ENCODE results near the gene PRSS22.
"Not testable (repeated sequence)": the region's sequence is repeated elsewhere in the genome, so short reads cannot be mapped to it uniquely, and the experiment has no call there.

Gene PRSS22

DNA sequence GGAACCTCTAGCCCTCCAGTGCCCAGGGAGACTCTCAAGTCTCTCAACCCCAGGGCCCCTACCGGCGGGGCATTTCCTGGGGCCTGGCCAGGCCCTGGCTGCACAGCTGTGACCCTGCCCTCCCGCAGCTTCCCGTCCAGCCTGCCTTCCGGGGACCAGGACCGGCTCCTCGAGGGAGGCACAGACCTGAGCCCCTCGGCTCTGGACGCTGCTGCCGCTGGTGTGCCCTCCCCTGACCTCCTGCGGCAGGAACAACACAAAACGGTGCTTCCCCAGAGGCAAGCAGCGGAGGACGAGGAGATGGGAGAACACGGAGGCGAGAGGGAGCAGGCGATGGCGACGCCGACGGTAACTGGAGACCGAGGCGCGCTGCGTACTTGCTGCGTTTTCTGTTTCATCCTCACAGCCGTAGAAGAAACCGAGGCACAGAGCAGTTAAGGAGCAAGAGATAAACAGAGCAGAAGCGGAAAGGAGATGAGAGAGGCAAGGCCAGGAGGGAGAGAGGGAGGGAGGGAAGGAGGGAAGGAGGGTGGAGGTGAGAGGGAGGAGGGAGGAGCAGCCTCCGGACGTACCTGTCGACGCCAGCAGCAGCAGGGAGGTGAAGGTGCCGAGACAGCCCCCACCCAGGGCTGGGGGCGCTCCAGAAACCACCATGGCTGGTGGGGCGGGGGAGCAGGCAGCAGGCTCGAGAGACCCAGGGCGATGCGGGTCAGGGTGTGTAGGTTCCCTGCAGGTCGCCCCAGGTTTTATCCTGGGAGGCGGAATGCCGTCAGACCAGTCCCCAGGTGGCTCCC, at the start of gene PRSS22:
Gene PRSS22 (minus strand): TSS at position 720 of the 794 bp plus-strand sequence. CDS start 66 bp downstream, at position 654.
- no peak for DNase-seq (ENCODE audit: low read depth)

DNA sequence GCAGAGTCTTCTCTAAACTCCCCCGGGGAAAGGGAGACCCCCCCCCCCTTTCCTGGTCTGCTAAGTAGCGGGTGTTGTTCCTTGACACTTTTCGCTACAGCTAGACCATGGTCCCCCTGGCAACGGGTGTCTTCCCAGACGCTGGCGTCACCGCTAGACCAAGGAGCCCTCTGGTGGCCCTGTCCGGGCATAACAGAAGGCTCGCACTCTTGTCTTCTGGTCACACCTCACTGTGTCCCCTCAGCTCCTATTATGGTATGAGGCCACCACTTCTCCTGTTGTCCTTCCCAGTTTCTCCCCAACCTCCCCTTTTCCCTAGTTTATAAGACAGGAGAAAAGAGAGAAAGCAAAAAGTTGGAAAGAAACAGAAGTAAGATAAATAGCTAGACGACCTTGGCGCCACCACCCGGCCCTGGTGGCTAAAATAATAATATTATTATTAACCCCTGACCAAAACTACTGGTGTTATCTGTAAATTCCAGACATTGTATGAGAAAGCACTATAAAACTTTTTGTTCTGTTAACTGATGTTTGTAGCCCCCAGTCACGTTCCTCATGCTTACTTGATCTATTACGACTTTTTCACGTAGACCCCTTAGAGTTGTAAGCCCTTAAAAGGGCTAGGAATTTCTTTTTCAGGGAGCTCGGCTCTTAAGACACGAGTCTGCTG, 49.2 kb upstream of the PRSS22 start:
- DNase-seq (ENCODE audit: low read depth) = not testable (repeated sequence)

DNA sequence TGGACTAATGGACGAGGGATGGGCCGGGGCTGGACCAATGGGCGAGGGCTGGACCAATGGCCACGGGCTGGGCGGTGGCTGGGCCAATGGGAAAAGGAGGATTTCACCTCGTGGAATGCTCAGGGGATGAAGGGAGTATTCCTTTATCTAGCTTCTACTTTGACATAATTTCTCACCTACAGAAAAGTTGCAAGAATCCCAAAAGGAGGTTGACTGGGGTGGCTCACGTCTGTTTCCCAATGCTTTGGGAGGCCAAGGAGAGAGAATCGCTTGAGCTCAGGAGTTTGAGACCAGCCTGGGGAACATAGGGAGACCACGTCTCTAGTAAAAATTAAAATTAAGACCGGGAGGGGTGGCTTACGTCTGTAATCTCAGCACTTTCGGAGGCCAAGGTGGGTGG, 48.0 kb upstream of the PRSS22 start:
- no peak for DNase-seq (ENCODE audit: low read depth)

DNA sequence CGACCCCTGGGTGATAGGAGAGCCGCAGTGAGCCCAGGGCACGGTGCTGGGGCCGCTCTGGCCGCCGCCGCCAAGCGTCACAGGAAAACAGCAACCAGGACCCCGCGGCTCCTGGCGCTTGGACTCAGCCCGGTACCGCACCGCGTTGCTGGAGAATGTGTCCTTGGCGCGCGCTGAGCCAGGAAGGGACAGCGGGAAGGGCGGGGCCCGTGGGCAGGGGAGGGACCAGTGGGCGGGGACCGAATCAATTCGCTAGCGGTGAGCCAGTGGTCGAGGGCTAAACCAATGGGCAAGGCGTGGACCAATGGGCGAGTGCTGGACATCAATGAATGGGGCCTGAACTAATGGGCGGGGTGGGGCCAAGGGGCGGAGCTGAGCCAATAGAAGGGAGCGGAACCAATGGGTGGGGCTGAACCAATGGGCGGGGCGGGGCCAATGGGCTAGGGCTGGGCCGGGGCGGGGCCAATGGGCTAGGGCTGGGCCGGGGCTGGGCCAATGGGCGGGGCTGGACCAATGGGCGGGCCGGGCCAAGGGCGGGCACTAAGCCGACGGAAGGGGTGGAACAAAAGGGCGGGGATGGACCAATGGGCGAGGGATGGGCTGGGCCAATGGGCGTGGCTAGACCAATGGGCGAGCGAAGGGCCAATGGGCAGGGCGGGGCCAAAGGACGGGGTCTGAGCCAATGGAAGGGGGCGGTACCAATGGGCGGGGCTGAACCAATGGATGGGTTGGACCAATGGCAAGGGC, 47.4 kb upstream of the PRSS22 start:
- DNase-seq (ENCODE audit: low read depth) = peak; percentile 93

GRCh38 chr16:2904922-2905240, 46.9 kb upstream of the PRSS22 start:
- no peak for DNase-seq (ENCODE audit: low read depth)

DNA sequence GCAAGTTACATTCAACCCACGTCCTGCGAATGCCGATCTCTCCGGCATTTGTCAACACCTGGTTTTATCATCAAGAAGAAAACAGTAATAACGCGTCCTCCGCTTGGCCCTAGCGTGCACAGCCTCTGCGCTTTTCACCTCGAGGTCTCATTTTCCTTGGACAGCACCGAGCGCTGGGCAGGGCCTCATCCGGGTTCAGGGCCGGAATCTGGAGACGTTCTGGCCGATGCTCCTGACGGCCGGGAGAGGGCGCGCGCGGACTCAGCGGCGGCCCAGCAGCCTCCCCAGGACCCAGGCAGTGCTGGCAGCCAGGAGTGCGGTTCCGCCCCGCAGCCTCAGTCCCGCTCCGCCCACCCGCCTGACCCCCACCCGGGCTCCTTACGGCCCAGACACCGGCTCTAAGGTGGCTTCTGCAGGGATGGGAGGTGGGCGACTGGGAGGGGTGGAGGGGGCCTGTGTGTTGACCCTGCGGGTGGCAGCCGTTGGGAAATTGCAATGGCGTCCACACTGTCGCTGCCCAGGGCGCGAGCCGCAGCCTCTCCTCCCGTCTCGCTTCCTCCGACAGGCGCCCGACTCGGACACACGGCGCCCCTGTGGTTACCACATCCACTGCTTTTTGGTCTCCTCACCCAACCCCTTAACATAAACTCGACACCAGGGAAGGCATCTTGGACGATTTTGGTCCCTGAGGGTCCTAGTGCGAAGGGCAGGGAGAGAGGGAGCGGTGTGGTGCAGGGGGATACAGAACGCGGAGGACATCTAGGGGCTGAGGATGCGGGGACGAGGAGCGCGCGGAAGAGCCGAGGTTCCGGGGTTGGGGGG, 46.3 kb upstream of the PRSS22 start:
- DNase-seq (ENCODE audit: low read depth) = peak; percentile 45

DNA sequence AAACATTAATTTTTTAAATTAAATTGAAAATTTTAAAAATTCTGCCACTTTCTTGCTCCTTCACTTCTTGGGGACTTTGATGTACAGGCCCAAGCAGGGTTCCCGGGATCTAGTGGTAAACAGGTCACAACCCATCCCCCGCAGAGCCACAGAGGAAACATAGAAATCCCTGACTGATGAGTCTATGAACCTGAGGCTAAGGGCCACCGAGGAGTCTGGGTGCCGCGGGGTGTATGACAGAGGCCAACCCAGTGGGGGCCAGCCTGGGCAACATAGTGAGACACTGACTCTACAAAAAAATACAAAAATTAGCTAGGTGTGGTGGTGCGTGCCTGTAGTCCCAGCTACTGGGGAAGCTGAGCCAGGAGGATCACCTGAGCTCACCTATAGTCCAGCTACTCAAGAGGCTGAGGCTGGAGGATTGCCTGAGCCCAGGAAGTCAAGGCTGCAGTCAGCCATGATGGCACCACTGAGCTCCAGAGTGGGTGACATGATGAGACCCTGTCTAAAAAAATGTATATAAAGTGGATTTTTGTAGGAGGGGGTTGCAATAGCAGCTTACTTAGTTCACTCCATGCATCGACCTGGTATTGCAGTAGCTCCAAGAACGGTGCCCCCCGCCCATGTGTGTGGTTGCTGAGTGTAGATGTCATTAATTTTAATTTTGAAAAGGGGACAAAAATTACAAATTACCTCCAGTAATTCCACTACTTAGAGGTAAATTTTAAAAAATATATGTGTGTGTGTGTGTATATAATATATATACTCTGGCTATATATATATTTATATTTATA, 44.6 kb upstream of the PRSS22 start:
- no peak for DNase-seq (ENCODE audit: low read depth)

GRCh38 chr16:2900526-2901075, 42.6 kb upstream of the PRSS22 start:
- no peak for DNase-seq (ENCODE audit: low read depth)

DNA sequence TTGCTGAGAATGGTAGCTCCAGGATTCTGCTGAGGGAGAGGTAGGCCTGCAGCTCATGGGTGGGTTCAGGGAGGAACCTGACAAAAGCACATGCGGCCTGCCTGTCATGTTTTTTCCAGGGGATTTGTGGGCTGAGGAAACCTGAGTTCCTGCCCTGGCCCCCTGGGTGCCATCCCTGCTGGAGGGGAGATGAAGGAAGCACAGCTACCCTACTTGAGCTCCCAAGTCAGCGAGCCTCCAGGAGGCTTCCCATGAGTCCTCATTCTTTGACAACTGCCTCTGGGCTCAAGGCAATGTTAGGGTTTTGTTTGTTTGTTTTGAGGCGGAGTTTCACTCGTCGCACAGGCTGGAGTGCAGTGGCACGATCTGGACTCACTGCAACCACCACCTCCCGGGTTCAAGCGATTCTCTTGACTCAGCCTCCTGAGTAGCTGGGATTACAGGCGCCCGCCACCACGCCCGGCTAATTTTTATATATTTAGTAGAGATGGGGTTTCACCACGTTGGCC, 41.6 kb upstream of the PRSS22 start:
- DNase-seq (ENCODE audit: low read depth) = no peak

- DNase-seq (ENCODE audit: low read depth) = no peak
These were observed 41.0 kb upstream of the PRSS22 start for GRCh38 chr16:2898831-2899563.

- no peak for DNase-seq (ENCODE audit: low read depth)
These were observed 39.1 kb upstream of the PRSS22 start for GRCh38 chr16:2897110-2897509.

- DNase-seq (ENCODE audit: low read depth) = no peak
These were observed 38.6 kb upstream of the PRSS22 start for GRCh38 chr16:2896480-2897010.

DNA sequence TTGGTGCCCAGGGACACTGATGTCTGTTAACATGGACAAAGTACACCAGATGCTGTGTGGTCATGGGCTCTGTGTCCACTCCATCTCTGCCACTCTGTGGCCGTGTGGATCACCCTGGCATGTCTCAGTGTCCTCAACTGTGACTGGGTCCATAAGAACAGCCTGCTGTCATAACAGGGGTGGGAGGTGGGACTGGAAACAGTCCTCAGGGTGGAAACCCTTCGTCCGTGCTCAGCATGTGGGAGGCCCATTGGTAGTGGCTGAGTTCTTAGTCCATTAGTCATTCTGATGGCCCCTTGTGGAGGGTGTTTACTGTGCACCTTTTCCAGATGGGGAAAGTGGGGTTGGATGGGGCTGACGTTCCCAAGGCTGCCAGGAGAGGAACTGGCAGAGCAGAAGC, 37.8 kb upstream of the PRSS22 start:
- DNase-seq (ENCODE audit: low read depth) = no peak

GRCh38 chr16:2894231-2894630, 36.3 kb upstream of the PRSS22 start:
- no peak for DNase-seq (ENCODE audit: low read depth)

GRCh38 chr16:2884041-2884451, 26.1 kb upstream of the PRSS22 start:
- no peak for DNase-seq (ENCODE audit: low read depth)

DNA sequence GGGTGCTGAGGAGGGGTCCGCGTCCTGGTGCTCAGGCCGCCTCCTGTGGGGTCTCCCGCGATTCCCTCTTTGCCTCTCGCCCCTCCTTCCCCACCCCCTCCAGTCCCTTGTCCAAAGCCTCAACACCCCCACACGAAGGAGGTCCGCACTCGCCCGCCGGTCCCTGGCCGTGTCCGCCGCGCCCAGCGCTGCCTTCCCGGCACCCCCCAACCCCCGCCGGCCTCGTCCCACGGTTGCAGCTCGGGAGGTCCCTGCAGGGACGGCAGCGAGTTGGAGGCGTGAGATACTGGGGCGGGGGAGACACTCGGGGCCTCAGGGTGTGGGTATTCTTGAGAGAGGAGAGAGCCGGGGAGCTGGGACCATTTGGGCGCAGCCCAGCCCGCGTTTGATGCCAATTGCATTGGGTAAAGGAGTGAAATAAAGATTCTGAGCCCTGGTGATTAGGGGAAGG, 25.5 kb upstream of the PRSS22 start:
- DNase-seq (ENCODE audit: low read depth) = no peak

DNA sequence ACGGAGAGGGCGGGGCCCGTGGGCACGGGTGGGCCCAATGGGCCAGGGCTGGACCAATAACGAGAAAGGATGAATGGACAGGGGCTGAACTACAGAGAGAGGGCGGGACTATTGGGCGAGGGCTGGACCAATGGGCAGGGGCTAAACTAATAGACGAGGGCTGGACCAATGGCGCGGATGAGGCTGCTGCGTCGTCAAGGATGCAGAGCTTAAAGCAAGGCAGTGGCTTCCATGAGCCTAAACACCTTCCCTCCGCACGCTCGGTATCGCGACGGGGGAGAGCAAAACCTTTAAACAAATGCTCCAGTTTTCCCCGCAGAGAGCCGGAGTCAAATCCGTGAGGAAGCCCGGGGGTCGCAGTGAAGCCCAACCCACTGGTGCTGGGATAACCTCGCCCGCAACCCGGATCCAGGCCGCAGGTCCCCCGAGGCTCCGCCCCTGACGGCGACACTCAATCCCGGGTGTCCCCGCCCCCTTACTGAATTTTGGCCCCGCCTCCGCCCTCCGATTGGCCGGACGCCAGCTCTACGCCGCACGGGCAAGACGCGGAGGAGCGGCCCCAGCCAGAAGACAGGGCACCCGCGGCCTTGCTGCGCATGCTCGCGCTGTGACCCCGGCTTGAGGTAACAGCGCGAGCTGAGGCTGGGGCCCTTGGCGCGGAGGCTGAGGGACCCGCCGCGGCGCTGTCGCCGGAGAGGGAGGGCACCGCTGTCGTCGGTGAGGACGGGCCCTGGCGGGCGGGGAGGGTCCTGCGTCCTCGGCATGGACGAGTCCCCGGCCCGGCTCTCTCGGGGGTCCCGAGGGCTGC, 24.9 kb upstream of the PRSS22 start, which contains the start of gene FLYWCH2:
Gene FLYWCH2 (plus strand): TSS at position 566 of the 808 bp plus-strand sequence. CDS start 13,235 bp downstream, outside the sequence.
- DNase-seq (ENCODE audit: low read depth) = peak; percentile 99

DNA sequence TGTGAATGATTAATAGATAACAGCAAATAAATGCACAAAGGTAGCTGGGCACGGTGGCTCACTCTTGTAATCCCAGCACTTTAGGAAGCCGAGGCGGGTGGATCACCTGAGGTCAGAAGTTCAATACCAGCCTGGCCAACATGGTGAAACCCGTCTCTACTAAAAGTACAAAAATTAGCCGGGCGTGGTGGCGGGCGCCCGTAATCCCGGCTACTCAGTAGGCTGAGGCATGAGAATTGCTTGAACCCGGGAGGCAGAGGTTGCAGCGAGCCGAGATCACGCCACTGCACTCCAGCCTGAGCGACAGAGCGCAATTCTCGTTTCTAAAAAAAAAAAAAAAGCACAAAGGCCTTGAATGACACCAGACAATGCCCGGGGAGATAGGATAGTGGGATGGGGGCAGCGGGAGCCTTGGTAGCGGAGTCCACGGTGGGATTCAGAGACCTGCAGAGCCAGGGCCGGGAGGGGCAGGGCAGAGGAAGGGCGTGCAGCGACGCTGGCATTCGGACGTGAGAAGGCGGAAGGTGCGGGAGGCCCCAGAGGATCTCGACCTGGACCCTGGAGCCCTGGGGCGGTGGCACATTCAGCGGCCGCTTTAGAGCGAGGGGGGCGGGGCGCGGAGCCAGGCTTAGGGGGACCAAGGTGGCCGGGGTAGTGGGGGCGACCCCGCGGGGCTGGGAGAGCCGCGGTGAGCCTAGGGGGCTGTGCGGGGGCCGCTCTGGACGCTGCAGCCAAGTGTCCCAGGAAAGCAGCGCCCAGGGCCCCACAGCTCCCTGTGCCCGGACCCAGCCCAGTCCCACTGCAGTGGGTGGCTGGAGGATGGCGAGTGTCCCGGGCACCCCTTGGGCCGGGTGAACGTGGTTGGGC, 24.0 kb upstream of the PRSS22 start:
- no peak for DNase-seq (ENCODE audit: low read depth)

All from stimulated activated CD8-positive, alpha-beta memory T cell treated with anti-CD3 and anti-CD28 coated beads, Interleukin-7, amount 100 ng/mL, for 24 hours (primary cell).